ENCODE measurements around the gene ZNF526. TPM values are rescaled to one million over a fixed set of nuclear protein-coding genes. Genes with fewer than 3 reads are reported as not detected.

The ZNF526 gene
- total RNA-seq, 1 donor from 2014 or later: 17.3 TPM

Other genes with a start within 250 kb of the ZNF526 start
- gene ATP1A3, start 226.1 kb upstream of the ZNF526 start, total RNA-seq: 0.97 and 1.7 TPM in 2 replicates
- gene GRIK5, start 150.1 kb upstream of the ZNF526 start, total RNA-seq: 2.4 and 3.3 TPM in 2 replicates
- gene ZNF574, start 144.1 kb upstream of the ZNF526 start, total RNA-seq: 15.7 and 16.6 TPM in 2 replicates
- 48.6 and 49.5 TPM in 2 replicates for gene POU2F2, start 87.9 kb upstream of the ZNF526 start, total RNA-seq
- 32.1 and 33.6 TPM in 2 replicates for gene DEDD2, start 2.6 kb upstream of the ZNF526 start, total RNA-seq
- gene GSK3A, start 22.3 kb downstream of the ZNF526 start, total RNA-seq: 48.0 and 52.4 TPM in 2 replicates
- gene ERF, start 34.8 kb downstream of the ZNF526 start, total RNA-seq: 58.4 and 59.1 TPM in 2 replicates
- gene CIC, start 48.9 kb downstream of the ZNF526 start, total RNA-seq: 68.3 and 69.3 TPM in 2 replicates
- gene PRR19, start 81.8 kb downstream of the ZNF526 start, total RNA-seq: 0.74 and 0.91 TPM in 2 replicates
- gene PAFAH1B3, start 82.3 kb downstream of the ZNF526 start, total RNA-seq: 49.3 and 50.9 TPM in 2 replicates
- 0.71 and 0.85 TPM in 2 replicates for gene TMEM145, start 93.0 kb downstream of the ZNF526 start, total RNA-seq
- 9.7 and 10.3 TPM in 2 replicates for gene MEGF8, start 105.3 kb downstream of the ZNF526 start, total RNA-seq
- 0.53 TPM in 1 of 2 replicates, not detected in the other for gene CNFN, start 170.0 kb downstream of the ZNF526 start, total RNA-seq
- gene LIPE, start 207.1 kb downstream of the ZNF526 start, total RNA-seq: 33.0 and 35.2 TPM in 2 replicates
- not detected in 2 replicates for gene CXCL17, start 222.6 kb downstream of the ZNF526 start, total RNA-seq

Data from activated T-helper 2 cell treated with anti-CD3 and anti-CD28 coated beads, Interferon-gamma antibody, Interleukin-2, Interleukin-4, amounts not matched to agents 10 μg/mL and 5 μg/mL and 100 μg/mL, durations not matched to agents 14 hours and 24 hours and 36 hours (primary cell).